Smooth muscle cell (in vitro differentiated cells): Measurements from ENCODE around the gene TSHZ1. TPM values are rescaled to one million over a fixed set of nuclear protein-coding genes. Genes with fewer than 3 reads are reported as not detected.

ENCODE experiments used
- DNase-seq: peaks from one replicate; lab custom pipeline; 2025; ENCODE audit not compliant: unreplicated experiment; lab: John Stamatoyannopoulos, UW
- H2AFZ ChIP-seq: fragments of 200-600 bp; sonication (generic); 2 replicates; pipeline ENCODE4 v1.6.0; 2016; ENCODE audit warnings: antibody characterized with exemption, low read depth, mild to moderate bottlenecking
- H3F3A ChIP-seq: fragments of 200-600 bp; sonication (generic); 2 replicates; pipeline ENCODE4 v1.6.0; 2017; ENCODE audit warnings: antibody characterized with exemption, low read depth
- H3K27ac ChIP-seq: fragments of 200-600 bp; sonication (generic); 2 replicates; pipeline ENCODE4 v1.5.1; 2016; ENCODE audit warnings: low read depth, mild to moderate bottlenecking
- H3K27me3 ChIP-seq: fragments of 200-600 bp; sonication (generic); 2 replicates; pipeline ENCODE4 v1.6.1; 2016; ENCODE audit warnings: low read depth, mild to moderate bottlenecking
- H3K36me3 ChIP-seq: fragments of 200-600 bp; sonication (generic); 2 replicates; pipeline ENCODE4 v1.5.1; 2016; ENCODE audit warnings: low read depth
- H3K4me1 ChIP-seq: fragments of 200-600 bp; sonication (generic); 2 replicates; pipeline ENCODE4 v1.5.1; 2016; ENCODE audit warnings: low read depth
- H3K4me2 ChIP-seq: fragments of 200-600 bp; sonication (generic); 2 replicates; pipeline ENCODE4 v1.6.0; 2016; ENCODE audit warnings: mild to moderate bottlenecking
- H3K4me3 ChIP-seq: fragments of 200-600 bp; sonication (generic); 2 replicates; pipeline ENCODE4 v1.5.1; 2016; ENCODE audit warnings: mild to moderate bottlenecking
- H3K79me2 ChIP-seq: fragments of 200-600 bp; sonication (generic); 2 replicates; pipeline ENCODE4 v1.6.0; 2016; ENCODE audit warnings: low read depth, mild to moderate bottlenecking
- H3K9ac ChIP-seq: fragments of 200-600 bp; sonication (generic); 2 replicates; pipeline ENCODE4 v1.6.0; 2016; ENCODE audit warnings: low read depth
- H3K9me3 ChIP-seq: fragments of 200-600 bp; sonication (generic); replicated peaks from 2 replicates; pipeline ENCODE4 v1.5.1; 2016; ENCODE audit warnings: low read depth
- H4K20me1 ChIP-seq: fragments of 200-600 bp; sonication (generic); 2 replicates; pipeline ENCODE4 v1.6.0; 2016; ENCODE audit warnings: low read depth
- CTCF ChIP-seq: fragments of 200-600 bp; sonication (generic); IDR thresholded peaks from 2 replicates; pipeline ENCODE4 v1.5.1; 2017; ENCODE audit warnings: borderline replicate concordance, mild to moderate bottlenecking, antibody characterized with exemption; ENCODE audit not compliant: insufficient read depth, poor library complexity, severe bottlenecking
- WGBS: methylation state at CpG from one replicate; pipeline ENCODE4 v1.1.7; 2016; ENCODE audit warnings: low lambda C conversion rate; 5-methylcytosine and 5-hydroxymethylcytosine counted together
- polyA plus RNA-seq: library from polyadenylated mRNA; unstranded; fragments of >200 nt; fragmentation: Nextera tagmentation; extraction: Ambion mirVana; gene quantifications from 2 replicates; pipeline ENCODE4 v1.2.1, GENCODE V29; 2016
- total RNA-seq: library from RNA; depleted of rRNA; stranded (reverse); fragments of >200 nt; gene quantifications from 2 replicates; pipeline ENCODE4 v1.2.3, GENCODE V29; 2014

Gene TSHZ1
- total and polyA plus RNA-seq, 2 experiments from 2014 or later: 21.3 to 26.1 TPM

GRCh38 chr18:75162978-75163377 lies 47.6 kb upstream of the TSHZ1 start:
- Histone ChIP-seq H3K27me3 (peaks cover 2% of the 10 kb centered on the region), H3K4me3 (no peak overlapping the region), H3K4me2 (no peak overlapping the region), H3K9ac (no peak overlapping the region), H3K79me2 (no peaks in the 10 kb centered on the region), H2AFZ (no peak overlapping the region), H3K27ac (no peak overlapping the region), H4K20me1 (no peaks in the 10 kb centered on the region), H3K4me1 (peaks cover 6% of the 10 kb centered on the region), H3K9me3 (no peaks in the 10 kb centered on the region), H3K36me3 (no peaks in the 10 kb centered on the region), H3F3A (no peaks in the 10 kb centered on the region)
- no peak for DNase-seq
- WGBS: 92% methylated on average over 4 of the region's 4 CpGs
- TF ChIP-seq CTCF: no peak

GRCh38 chr18:75163736-75164135 lies 46.9 kb upstream of the TSHZ1 start:
- WGBS: 86% methylated on average over 4 of the region's 4 CpGs
- Histone ChIP-seq H4K20me1 (no peaks in the 10 kb centered on the region), H3F3A (no peaks in the 10 kb centered on the region), H3K27me3 (peaks cover 2% of the 10 kb centered on the region), H3K79me2 (no peaks in the 10 kb centered on the region), H3K9ac (no peak overlapping the region), H3K4me2 (no peak overlapping the region), H3K36me3 (no peaks in the 10 kb centered on the region), H3K4me1 (peaks cover 6% of the 10 kb centered on the region), H3K9me3 (no peaks in the 10 kb centered on the region), H2AFZ (no peak overlapping the region), H3K4me3 (no peak overlapping the region), H3K27ac (no peak overlapping the region)
- no peak for TF ChIP-seq CTCF
- DNase-seq: no peak

- TF ChIP-seq CTCF: no peak
Observed at GRCh38 chr18:75164479-75164878, 46.1 kb upstream of the TSHZ1 start.

GRCh38 chr18:75165926-75166325 lies 44.7 kb upstream of the TSHZ1 start:
- no peak for DNase-seq

More at GRCh38 chr18:75164479-75164878, 46.1 kb upstream of the TSHZ1 start:
- H3K36me3 ChIP-seq: no peaks in the 10 kb centered on the region
- H3K27ac ChIP-seq: no peak overlapping the region
- no peaks in the 10 kb centered on the region for H3K79me2 ChIP-seq
- H3K4me1 ChIP-seq: peaks cover 6% of the 10 kb centered on the region
- no peak overlapping the region for H2AFZ ChIP-seq
- no peaks in the 10 kb centered on the region for H3K9me3 ChIP-seq
- H3K4me3 ChIP-seq: no peak overlapping the region
- H3K4me2 ChIP-seq: no peak overlapping the region
- H3F3A ChIP-seq: no peaks in the 10 kb centered on the region
- peaks cover 2% of the 10 kb centered on the region for H3K27me3 ChIP-seq
- no peak overlapping the region for H3K9ac ChIP-seq
- WGBS: 93% methylated on average over 3 of the region's 3 CpGs
- no peak for DNase-seq
- H4K20me1 ChIP-seq: no peaks in the 10 kb centered on the region

More at GRCh38 chr18:75165926-75166325, 44.7 kb upstream of the TSHZ1 start:
- Histone ChIP-seq H3K27ac (no peak overlapping the region), H2AFZ (no peak overlapping the region), H3K4me2 (no peak overlapping the region), H4K20me1 (no peaks in the 10 kb centered on the region), H3K27me3 (no peaks in the 10 kb centered on the region), H3K9me3 (no peaks in the 10 kb centered on the region), H3K9ac (no peak overlapping the region), H3F3A (no peaks in the 10 kb centered on the region), H3K4me1 (no peaks in the 10 kb centered on the region), H3K79me2 (no peaks in the 10 kb centered on the region), H3K4me3 (no peak overlapping the region), H3K36me3 (no peaks in the 10 kb centered on the region)
- TF ChIP-seq CTCF: no peak
- 92% methylated on average over 8 of the region's 8 CpGs for WGBS
